ENCODE results near the gene AGA.

AGA gene

DNA sequence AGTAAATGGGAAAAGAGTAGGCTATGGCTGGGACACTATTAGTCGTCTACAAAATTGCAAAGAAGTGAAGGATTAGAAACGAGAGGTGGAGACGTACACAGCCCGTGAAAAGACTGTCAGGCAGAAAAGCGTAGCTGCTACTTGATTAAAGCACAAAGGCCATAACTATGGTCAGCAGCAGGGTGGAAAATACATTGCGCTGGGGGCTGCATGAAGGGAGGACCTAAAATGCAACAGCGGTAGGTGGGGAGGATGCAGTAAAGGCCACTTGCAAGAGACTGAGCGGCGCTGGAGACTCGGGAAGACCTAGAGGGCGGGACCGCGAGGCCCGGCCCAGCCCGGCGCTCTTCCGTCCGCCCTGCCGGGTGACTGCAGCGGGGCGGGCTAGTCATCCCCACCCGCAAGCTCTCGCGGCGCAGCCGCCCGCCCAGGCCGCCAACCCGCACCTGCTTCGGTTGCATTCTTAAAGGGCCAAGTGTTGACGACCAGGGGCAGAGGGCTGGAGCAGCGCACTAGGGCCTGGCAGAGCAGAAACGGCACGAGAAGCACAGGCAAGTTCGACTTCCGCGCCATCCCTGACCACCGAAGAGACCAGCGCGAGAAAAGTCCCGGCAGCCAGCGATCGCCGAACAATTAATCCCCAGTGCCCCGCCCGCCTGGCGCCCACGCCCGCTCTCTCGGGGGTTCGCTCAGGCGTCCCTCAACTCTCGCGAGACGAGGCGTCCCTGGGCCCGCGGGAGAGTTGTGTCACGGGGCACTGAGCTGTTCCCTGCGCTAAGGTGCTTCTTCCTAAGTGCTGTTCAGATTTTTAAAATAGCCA is at the start of gene AGA:
Gene AGA (minus strand): TSS at position 635 of the 820 bp plus-strand sequence. CDS start 62 bp downstream, at position 573.
- DNase-seq (ENCODE audit: low read depth in 2 of 2), result peak; percentile 86 to 87

DNA sequence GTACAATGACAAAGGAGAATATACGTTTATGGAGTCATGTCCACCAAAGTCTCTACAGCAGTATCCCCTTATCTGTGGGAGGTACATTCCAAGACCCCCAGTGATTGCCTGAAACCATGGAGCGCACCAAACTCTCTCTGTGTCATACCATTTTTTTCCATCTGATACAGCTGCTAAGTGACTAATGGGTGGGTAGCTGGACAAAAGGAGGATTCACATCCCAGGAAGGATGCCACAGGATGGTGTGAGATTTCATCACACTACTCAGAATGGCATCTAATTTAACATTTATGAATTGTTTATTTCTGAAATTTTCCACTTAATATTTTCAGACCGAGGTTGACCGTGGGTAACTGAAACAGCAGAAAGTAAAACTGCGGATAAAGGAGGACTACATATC is 49.8 kb upstream of the AGA start:
- no peak for DNase-seq (ENCODE audit: low read depth in 2 of 2)

DNA sequence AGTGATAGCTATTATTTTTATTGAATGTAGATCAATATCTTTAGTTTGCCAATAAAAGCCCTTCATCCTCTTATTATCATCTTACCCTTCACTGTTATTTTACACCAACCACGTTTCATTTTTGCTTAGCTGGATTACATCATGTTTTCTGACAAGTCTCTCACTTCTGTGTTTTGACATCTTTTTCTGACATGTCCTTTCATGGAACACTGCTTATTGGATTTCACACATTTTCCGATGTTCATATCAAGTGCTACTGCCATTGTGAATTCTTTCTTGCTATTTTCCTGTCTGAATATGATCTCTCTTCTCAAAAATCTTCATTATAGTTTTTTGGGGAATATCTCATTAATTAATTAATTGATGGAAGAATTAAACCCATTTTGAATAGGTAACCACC is 48.5 kb upstream of the AGA start:
- DNase-seq (ENCODE audit: low read depth in 2 of 2), result no peak

DNA sequence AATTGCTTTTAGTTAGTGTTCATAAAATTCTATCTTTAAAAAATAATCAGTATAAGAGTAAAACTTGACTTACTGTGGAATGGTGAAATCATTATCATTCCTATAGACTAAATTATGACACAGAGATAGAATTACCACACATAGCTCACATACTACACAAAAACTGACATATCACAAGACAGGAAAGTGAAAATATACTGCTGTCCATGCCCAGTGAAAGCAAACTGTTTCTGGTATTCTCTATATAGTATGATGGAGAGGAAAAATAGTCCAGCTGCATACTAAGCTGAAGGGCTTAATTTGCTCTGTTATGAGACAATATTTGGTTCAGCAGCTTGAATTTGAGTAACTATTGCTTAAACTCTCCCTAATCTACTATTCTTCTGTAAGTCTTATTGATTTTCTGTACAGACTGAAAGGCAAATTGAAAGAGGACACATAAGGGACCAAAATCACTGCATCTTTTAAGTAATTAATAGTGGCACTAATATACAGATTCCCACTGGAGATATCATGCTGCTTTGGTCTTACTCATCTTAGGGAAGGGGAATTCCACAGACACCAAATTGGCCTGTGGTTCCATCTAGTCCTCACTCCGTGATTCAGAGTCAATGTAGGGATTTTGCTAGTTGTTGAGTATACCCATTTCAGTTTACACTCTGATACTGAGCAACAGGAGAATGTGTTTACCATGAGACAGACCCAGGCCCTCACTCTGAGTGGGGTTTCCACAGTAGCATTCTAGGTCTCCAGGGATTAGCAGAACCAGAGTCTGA is 47.4 kb upstream of the AGA start:
- DNase-seq (ENCODE audit: low read depth in 2 of 2), result peak; percentile 13 to 17

DNA sequence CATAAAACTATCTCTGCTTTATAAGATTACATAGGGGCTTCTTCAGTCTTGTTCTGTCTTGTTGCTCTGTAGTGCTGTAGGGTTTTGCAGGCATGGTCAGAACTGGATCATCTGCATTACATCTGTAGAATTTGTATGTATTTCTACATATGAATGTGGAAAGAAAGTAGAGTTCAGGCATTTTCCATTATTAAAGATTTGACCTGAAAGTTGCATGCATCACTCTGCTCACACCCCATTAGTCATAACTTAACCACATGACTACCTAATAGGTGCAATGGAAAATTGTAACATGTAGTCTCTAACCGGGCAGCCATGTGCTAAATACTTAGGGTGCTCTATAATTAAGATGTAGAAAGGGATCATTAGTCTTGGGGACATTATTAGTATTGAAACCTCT is 45.7 kb upstream of the AGA start:
- DNase-seq (ENCODE audit: low read depth in 2 of 2), result no peak

DNA sequence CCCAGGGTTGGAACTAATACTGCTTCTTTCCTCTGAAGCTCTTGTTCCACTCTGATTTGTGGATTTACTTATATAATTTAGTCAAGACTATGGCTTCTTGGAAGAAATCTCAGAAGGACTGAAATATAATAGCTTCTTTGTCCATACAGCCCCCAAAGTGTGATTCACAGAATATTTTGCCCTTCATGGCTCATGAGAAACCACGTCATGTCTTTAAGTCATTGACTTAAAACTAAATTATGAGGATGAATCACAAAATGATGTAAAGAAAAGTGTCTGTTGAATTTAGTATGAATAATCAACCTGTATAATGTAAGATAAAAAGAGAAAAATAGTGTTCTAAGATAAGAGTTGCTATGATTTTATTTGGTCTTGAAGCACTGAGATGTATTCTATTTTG is 43.3 kb upstream of the AGA start:
- DNase-seq (ENCODE audit: low read depth in 2 of 2), result peak; percentile 37 to 44

DNA sequence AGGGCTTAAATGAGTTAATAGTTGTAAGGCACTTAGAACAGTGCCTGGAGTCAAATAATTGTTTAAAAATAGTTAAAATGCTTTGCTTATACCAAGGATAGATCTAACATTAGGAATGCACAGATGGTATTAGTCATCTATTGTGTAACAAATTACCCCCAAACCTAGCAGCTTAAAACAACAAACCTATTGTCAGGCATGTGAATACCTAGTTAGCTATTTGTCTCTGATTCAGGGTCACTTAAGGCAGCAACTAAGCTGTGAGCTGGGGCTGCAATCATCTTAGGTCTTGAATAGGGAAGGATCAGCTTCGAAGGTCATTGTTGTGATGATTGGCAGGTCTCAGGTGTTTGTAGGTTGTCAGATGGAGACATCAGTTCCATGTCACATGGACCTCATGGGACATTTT is 42.4 kb upstream of the AGA start:
- DNase-seq (ENCODE audit: low read depth in 2 of 2), result peak; percentile 80 to 84

DNA sequence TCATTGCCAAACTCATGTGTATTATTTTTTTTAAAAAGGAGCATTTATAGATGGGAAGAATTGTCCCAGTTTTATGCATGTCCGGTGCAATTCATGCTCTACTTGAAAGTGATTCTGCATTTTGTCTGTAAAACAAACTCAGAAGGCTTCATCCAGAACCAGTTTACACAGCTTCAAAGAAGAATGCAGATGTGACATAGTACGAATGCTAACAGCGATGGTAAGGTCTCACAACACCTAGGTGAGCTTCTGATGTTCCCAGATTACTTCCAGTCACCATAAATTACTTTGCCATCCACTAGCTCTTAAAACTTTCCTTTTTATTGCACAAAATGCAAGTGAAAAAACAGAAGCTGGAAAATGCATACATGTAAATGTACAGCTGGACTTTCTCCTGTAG is 41.5 kb upstream of the AGA start:
- DNase-seq (ENCODE audit: low read depth in 2 of 2), result no peak

DNA sequence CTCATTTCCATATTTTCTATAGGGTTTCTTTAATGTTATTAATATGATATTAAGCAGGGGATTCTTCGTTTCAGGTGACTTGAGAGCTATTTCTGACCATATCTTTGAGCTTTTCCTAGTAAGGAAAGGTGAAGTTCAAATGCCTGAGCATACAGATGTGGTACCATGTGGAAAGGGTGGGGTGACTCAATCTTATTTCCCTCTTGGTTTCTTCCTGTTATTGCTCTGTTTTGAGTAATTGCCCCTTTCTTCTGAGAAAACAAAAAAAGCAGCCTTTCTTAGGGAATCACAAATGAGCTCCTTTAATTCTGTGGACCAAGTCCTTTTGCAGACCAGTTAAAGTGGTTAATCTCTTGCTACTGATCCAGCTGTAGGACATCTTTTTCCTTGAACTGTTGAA is 41.0 kb upstream of the AGA start:
- no peak for DNase-seq (ENCODE audit: low read depth in 2 of 2)

DNA sequence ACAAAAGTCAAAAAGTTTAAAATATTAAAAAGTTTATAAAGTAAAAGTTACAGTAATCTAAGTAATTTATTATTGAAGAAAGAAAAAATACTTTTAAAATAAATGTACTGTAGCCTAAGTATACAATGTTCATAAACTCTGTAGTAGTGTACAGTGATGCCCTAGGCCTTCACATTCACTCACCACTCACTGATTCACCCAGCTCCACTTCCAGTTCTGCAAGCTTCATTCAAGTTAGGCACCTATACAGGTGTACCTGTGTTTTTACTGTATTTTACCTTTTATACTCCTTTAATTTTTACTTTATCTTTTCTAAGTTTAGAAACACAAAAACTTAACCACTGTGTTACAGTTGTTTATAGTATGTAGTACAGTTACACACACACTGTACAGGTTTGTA is 40.1 kb upstream of the AGA start:
- DNase-seq (ENCODE audit: low read depth in 2 of 2), result no peak

DNA sequence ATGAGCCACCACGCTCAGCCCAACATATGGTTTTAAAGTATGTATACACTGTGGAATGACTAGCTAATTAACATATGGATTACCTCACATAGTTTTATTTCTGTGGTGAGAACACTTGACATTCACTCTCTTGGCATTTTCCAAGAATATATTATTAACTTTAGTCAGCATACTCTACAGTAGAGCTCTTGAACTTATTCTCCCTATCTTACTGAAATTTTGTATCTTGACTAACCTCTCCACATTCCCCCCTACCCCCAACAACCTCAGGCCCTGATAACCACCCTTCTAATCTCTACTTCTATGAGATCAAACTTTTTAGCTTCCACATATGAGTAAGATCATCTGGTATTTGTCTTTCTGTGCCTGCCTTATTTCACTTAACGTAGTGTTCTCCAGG is 38.6 kb upstream of the AGA start:
- peak; percentile 58 to 66 for DNase-seq (ENCODE audit: low read depth in 2 of 2)

DNA sequence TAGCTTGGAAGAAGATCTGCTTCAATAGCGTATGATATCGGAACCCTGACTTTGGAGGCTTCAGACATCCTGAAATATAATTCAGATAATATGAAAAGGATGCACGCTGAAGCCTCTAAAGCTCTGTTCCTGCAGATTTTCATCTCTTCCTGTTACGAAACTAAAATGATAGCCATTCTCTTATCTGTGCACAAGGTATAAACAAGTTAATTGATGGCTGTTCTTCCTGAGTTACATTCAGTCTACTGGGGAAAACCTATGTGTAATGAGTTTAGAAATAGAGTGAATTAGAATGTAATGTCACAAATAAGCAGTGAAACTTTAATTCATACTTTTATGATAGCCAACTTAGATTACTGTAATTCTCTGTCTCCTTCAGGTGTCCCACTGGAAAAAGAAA is 36.8 kb upstream of the AGA start:
- DNase-seq (ENCODE audit: low read depth in 2 of 2), result no peak

DNA sequence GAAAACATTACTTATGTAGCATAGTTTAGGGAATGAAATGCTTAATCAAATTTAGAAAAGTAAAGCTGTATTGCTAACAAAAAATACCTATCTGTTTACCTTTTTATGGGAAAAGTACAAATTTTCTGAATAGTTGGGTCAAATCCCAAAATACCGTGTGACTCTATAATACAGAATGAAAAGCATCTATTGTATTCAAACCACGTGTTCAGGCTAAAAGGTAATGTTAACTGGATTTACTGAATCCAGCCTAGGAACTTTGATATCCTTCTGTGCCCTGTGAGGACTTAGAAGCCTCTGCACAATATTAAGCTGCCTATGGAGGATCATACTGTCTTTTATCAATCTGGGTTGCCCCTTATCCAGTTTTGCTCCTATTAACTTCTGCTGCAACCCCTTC is 36.3 kb upstream of the AGA start:
- no peak for DNase-seq (ENCODE audit: low read depth in 2 of 2)

DNA sequence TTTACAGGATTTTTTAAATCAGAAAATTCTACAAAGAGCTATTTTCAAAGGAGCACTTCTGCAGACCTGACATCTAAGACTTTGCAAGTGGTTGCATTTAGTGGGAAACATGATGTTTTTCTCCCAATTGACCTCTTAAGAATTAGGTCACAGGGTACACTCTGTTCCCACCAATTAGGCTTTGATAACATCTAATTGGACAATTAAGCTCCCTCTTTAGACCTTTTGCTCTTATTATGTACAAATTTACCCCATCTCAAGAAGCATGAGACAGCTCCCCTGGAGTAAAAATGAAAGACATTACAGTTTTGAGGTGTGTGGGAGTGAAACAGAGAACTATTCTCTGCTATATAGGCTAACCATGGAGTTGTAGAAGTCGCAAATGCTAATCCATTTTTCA is 31.8 kb upstream of the AGA start:
- DNase-seq (ENCODE audit: low read depth in 2 of 2), result no peak

DNA sequence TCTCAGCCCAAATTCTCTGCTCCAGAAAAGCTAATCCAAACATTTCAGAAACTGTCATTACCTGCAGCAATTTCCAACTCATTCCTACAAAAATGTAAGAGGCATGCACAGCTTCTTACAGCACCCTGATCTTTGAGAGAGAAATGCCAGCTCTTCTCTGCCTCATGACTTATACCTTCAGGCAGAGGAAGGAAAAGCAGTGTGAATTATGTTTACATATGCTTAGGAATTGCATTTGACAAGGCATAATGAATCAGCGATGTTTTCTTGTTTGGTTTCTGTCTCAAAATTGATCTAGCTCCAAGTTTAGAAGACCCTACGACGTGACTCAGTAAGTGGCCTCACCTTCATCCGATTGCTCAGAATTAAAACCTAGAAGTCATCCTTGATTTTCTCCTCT is 21.8 kb upstream of the AGA start:
- DNase-seq (ENCODE audit: low read depth in 2 of 2), result no peak

DNA sequence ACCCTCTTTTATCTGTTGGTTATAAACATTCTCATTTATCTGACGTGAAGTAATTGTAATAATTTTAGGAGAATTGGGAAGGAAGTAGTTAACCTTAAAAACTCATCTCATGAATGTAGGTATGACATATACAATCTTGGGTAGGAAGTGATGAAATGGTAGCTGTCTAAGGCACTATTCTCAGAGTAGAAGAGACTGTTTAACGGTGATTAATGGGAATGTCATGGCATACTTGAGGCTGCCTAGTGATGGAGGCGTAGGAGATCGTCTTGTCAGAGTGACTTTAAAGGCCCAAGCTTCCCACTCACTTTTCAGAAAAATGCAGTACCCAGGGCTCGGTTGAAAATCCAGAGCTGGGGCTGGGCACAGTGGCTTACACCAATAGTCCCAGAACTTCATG is 19.4 kb upstream of the AGA start:
- no peak for DNase-seq (ENCODE audit: low read depth in 2 of 2)

DNA sequence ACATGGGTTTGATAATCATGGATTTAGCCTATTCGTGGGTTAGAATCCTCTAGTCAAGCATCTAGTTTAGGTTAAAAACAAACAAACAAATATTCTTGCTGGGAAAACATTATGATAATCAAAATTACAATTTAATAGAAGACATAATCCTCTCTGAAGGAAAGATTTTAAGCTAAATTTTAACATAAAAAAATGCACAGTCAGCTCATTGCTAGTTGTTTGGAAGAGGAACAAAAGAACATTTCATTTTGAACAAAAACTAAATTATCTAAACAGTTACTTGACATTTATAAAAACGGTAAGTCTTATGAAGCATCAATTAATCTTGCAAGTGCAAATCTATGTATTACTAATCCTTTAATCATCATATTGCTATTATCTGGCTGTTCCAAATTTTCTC is 18.2 kb upstream of the AGA start:
- DNase-seq (ENCODE audit: low read depth in 2 of 2), result no peak

DNA sequence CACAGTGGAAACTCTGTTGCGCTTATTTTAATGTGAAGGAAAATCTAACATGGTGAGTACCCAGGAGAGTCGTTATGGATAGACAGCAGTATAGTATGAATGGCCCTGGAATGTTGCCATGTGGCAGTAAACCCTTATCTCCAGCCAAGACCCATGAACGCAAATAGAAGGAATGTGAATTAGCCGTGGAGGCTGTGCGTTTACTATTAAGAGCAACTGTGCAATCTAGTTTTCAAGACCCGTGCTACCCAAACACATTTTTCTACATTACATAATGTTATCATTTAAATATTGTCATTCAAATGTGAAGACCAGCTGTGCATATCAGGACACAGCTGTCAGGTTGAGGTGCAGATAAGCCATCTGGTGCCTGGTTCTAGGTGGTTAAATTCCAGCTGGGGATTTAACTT is 13.3 kb upstream of the AGA start:
- DNase-seq (ENCODE audit: low read depth in 2 of 2), result peak; percentile 86 to 90

DNA sequence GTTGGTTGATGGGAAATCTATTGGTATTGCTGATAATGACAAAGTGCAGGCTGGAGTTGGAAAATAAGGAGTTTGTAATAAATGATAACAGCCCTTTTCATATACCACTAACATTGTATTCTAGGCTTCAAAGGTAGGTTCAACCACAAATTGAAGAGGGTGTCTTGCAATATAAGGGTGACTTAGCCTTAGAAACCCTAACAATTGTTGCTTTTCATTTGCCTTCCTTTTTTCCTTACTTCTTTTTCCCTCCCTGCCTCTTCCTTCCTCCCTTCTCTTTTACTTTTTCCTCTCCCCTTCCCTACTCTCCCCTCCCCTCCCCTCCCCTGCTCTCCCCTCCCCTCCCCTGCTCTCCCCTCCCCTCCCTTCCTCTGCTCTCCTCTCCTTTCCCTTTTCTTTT is 10.9 kb upstream of the AGA start:
- DNase-seq (ENCODE audit: low read depth in 2 of 2), result no peak

DNA sequence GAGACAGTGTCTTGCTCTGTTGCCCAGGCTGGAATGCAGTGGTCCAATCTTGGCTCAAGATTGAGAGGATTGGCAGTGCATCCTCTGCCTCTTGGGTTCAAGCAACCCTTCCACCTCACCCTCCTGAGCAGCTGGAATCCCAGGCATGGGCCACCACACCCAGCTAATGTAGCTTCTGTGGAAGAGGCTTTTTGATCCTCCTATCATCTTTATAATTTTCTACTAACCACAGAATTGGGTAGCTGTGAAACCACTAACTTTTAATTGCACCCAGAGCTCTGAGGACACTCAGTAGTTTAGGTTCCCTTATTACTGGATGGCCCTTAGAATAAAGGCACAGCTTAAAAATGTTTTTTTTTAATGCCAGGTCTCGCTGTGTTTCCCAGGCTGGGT is 8.9 kb upstream of the AGA start:
- DNase-seq (ENCODE audit: low read depth in 2 of 2), result no peak

DNA sequence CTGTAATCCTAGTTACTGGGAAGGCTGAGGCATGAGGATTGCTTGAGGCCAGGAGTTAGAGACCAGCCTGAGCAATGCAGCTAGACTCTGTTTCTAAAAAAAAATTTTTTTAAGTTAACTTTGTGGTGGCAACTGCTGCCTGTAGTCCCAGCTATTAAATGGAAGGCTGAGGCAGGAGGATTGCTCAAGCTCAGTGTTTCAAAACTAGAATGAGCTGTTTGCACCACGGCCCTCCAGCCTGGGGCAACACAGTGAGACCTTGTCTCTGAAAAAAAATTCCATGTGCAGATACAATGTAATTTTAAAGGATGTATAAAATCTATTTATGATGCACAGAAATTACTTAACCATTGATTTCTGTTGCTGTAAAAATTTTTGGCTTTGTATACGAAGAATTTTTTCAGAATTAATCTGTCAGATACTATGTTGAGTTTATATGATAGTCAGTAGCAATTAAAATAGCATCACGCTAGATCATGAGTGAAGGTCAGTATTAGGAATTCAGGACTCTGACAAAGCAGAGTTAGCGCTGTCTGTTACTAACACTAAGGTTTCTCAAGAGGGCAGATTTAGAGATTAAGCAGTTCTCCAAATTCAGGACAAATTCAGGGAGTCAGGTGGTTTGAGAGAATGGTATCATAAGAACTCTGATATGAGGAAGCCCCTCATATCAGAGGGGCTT is 8.3 kb upstream of the AGA start:
- DNase-seq (ENCODE audit: low read depth in 2 of 2), result no peak

DNA sequence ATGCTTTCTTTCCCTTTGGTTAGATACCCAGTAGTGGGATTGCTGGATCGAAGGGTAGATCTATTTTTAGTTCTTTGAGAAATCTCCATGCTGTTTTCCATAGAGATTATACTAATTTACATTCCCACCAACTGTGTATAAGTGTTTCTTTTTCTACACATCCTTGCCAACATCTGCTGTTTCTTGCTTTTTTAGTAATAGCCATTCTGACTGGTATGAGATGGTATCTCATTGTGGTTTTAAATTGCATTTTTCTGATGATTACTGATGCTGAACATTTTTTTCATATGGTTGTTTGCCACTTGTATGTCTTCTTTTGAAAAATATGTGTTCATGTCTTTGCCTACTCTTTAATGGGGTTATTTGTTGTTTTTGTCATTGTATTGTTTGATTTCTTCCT is 6.6 kb upstream of the AGA start:
- DNase-seq (ENCODE audit: low read depth in 2 of 2), result peak; percentile 48 to 55

Measured in fibroblast of skin of left biceps (primary cell).